A549 treated with RU486 at 1 μM for 4 hours (cell line): ENCODE data around the gene RAMP2. TPM values are rescaled to one million over a fixed set of nuclear protein-coding genes. Genes with fewer than 3 reads are reported as not detected.

Experiments used
- total RNA-seq: library from RNA; stranded (reverse); fragments of 200-300 nt; extraction: Qiagen RNA extraction; gene quantifications from 5 replicates; pipeline ENCODE4 v1.2.3, GENCODE V29; 2022; ENCODE audit warnings: low read depth

The RAMP2 gene, protein sequence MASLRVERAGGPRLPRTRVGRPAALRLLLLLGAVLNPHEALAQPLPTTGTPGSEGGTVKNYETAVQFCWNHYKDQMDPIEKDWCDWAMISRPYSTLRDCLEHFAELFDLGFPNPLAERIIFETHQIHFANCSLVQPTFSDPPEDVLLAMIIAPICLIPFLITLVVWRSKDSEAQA
- 0.65 to 1.5 TPM (median 0.76 TPM) in 5 replicates for total RNA-seq

DNA sequence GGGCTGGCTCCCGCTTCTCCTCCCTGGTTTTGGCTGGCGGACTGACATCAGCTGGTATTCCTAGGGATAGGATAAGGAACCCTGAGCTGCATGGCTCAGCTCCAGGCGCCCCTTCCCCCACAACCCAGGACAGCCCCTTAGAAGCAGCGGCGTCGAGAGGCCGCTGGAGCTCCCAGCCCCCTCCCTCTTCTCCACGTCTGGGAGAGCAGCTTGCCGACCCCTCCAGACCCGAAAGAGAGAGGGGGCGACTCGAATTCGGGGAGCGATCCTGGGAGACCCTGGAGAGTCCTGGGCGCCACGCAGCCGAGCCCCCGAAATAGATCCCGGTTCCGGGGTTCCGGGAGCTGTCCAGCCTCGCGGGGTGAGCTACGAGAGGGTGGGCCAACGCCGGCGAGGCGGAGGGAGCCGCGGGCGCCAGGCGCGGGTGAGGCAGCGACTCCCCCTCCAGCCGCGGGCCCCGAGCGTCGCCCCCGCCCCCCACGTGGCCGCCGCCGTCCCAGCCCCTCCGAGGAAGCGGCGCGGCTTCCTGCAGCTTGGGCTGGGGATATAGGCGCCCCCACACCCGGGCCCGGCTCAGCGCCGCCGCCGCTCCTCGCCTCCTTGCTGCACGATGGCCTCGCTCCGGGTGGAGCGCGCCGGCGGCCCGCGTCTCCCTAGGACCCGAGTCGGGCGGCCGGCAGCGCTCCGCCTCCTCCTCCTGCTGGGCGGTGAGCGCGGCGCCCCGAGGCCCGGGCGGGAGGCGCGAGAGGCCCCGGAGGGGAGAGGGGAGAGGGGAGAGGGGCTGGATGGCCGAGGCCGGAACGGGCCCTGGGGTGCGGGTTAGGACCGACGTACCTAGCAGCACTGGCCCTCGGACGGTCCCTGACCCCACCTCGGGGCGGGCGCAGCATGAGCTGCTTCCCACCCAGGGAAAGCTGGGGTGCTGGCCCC, at the start of gene RAMP2:
TSS of gene RAMP2 (plus strand) at position 576 of the 930 bp plus-strand sequence. CDS start at position 611, 35 bp downstream.

DNA sequence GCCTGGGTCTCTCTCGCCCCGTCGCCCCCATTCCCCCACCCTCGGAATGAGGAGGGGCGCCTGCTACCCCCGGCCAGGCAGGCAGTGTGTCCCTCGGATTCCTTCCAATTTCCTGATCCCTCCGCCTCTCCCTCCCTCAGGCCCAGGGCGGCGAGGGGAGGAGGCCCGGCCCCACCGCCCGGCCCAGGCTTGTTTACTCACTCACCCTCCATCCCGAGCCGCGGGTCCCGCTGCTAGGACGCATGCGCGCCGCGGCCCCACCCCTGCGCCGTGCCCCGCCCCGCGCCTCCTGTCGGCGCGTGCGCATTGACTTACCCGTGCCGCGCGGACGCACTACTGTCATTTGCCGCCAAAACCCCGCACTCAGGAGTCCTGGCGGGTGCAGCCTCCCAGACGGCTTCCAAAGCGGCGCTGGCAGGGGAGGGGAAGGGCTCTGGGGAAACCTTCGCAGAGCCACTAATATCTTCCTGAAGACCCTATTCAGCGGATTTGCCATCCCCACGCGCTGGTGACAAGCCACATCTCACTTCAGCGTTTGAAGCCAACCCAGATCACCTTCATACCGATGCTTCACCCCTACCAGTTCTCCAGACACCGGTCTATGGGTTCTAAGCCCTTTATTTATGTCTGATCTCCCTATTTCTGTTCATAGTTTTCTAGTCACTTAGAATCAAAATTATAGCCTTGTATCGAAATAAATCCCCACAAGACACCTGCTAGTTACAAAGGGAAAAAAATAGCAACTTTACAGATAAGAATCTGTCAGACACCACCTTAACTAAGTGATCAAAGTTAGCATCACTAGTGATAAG, 16.0 kb upstream of the RAMP2 start, which contains the start of gene EZH1:
TSS of gene EZH1 (minus strand) at position 235 of the 812 bp plus-strand sequence. CDS start 16,099 bp downstream, outside the sequence.

DNA sequence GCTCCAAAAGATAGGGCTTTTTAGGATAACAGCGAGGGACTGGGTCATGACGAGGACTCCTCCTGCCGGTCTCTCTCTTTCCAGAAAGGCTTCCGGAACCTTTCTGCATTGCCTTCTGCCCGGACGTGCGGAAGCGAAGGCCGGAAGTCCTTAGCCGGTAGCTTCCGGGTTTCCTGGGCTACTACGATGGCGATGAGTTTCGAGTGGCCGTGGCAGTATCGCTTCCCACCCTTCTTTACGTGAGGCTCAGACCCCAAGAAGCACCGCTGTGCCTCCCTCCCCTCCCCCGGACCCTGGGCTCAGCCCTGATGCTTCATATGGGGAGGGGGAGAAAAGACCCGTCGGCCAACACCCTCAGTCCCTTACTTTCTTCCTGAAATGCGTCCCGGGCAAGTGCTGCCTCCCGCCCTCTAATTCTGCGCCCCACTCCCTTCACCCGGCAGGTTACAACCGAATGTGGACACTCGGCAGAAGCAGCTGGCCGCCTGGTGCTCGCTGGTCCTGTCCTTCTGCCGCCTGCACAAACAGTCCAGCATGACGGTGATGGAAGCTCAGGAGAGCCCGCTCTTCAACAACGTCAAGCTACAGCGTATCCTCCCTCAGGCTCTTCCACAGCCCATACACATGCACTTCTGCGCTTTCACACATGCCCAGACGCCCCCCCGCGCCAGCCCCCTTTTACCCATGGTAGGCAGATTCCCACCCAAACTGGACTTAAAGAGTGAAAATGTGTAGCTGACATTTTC, 12.4 kb downstream of the RAMP2 start, which contains the start of gene VPS25:
TSS of gene VPS25 (plus strand) at position 160 of the 746 bp plus-strand sequence. CDS start at position 187, 27 bp downstream.

DNA sequence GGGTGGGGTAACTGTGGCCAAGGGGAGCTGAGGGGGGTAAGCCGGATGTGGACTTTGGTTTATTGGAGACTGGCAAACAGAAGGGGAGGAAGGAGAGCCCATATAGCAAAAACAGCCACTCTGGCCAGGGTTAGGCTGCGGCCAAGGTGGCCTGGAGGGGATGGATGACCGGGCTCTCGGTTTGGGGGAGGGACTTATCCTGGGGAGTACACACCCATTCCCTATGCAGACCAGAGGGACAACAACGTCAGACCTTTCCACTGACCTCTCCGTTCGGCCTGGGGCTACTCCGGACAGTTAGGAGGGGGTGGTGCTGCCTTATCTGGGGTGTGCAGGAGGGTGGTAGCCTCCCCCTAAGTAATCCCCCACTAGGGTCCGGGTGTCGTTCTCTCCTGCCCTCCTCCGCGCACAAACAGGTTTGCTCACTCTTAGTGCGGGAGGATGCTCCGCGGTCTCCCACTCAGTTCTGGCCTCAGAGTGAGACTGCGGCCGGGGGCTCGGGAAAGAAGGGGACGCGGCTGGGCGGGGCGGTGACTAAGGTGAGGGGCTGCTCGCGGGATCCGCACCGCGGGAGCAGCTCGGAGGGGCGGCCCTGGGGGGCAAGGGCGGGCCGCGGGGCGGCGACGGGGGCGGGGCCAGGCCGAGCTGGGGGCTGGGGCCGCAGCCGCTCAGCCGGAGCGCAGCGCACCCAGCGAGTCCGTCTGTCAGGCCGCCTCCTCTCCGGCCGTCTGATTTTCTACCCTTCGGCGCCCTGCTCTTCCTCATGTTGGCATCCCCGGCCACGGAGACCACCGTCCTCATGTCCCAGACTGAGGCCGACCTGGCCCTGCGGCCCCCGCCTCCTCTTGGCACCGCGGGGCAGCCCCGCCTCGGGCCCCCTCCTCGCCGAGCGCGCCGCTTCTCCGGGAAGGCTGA, 19.2 kb downstream of the RAMP2 start, which contains the start of gene WNK4:
TSS of gene WNK4 (plus strand) at position 675 of the 915 bp plus-strand sequence. CDS start at position 764, 89 bp downstream.

DNA sequence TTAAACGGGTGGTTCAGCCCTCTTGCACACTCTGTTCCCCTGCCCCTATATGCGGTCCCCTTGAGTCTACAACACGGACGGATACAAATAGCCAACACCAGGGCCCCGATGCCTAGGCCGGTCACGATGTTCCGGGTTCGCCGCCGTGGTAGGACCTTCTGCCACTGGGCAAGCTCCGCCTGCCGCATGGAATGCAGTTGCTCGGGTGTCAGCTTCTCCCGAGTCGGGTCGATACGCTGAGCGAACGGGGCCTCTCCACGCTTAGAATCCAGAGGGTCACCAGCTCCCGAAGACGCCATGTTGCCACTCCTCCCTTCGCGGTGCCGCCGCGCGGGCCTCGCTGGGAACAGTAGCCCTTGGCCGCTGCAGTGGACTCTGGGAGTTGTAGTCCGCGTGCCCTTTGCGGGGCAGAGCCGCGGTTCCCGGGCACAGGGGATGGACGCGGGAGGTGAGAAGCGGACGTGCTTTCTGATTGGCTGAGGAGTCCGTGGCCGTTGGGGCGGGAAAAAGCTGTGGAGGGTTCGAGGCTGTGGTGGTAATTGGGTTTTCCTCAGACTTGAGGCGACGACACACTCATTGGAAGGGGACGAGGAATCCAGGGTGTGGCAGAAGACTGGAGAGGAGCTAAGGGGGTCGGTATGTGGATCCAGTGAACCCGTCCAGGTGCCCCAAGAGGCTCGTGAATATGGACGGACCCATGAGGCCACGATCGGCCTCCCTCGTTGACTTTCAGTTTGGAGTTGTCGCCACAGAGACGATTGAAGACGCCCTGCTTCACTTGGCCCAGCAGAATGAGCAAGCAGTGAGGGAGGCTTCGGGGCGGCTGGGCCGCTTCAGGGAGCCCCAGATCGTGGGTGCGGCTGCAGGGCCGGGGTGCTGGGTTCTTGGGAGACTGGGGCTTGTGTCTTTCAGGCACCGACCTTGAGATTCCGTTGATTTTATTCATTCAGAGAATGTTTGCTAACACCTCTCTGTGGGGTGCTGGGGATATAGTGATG, 37.7 kb downstream of the RAMP2 start, which contains the start of the genes CNTD1 and COA3:
TSS of gene CNTD1 (plus strand) at position 479 of the 998 bp plus-strand sequence. CDS start at position 686, 207 bp downstream.
TSS of gene COA3 (minus strand) at position 322 of the 998 bp plus-strand sequence. CDS start at position 299, 23 bp downstream.

Other genes starting within 250 kb of the RAMP2 start
- 30.6 to 51.3 TPM (median 42.9 TPM) in 5 replicates for gene NAGLU, start 225.0 kb upstream of the RAMP2 start, total RNA-seq
- 0.74 to 1.6 TPM (median 1.2 TPM) in 5 replicates for gene HSD17B1, start 208.3 kb upstream of the RAMP2 start, total RNA-seq
- gene COASY, start 199.1 kb upstream of the RAMP2 start, total RNA-seq: 103 to 140 TPM (median 121 TPM) in 5 replicates
- gene MLX, start 194.1 kb upstream of the RAMP2 start, total RNA-seq: 52.8 to 64.7 TPM (median 57.9 TPM) in 5 replicates
- gene PSMC3IP, start 183.5 kb upstream of the RAMP2 start, total RNA-seq: 34.1 to 40.6 TPM (median 38.3 TPM) in 5 replicates
- 26.5 to 30.0 TPM (median 28.4 TPM) in 5 replicates for gene RETREG3, start 151.9 kb upstream of the RAMP2 start, total RNA-seq
- 139 to 156 TPM (median 151 TPM) in 5 replicates for gene TUBG1, start 151.5 kb upstream of the RAMP2 start, total RNA-seq
- 16.9 to 25.5 TPM (median 22.6 TPM) in 5 replicates for gene TUBG2, start 101.9 kb upstream of the RAMP2 start, total RNA-seq
- gene PLEKHH3, start 84.2 kb upstream of the RAMP2 start, total RNA-seq: 12.2 to 19.5 TPM (median 17.5 TPM) in 5 replicates
- 0.28 to 0.61 TPM (median 0.35 TPM) in 5 replicates for gene CCR10, start 79.4 kb upstream of the RAMP2 start, total RNA-seq
- gene CNTNAP1, start 78.7 kb upstream of the RAMP2 start, total RNA-seq: 4.3 to 6.5 TPM (median 5.8 TPM) in 5 replicates
- gene EZH1, start 16.2 kb upstream of the RAMP2 start, total RNA-seq: 7.2 to 13.2 TPM (median 10.2 TPM) in 5 replicates
- 124 to 132 TPM (median 125 TPM) in 5 replicates for gene VPS25, start 12.2 kb downstream of the RAMP2 start, total RNA-seq
- gene WNK4, start 19.4 kb downstream of the RAMP2 start, total RNA-seq: 0.85 to 1.7 TPM (median 1.4 TPM) in 5 replicates
- gene COA3, start 37.5 kb downstream of the RAMP2 start, total RNA-seq: 117 to 153 TPM (median 137 TPM) in 5 replicates
- gene CNTD1, start 37.6 kb downstream of the RAMP2 start, total RNA-seq: not detected in 5 replicates
- 78.7 to 105 TPM (median 81.3 TPM) in 5 replicates for gene BECN1, start 63.1 kb downstream of the RAMP2 start, total RNA-seq
- gene PSME3, start 72.2 kb downstream of the RAMP2 start, total RNA-seq: 233 to 282 TPM (median 239 TPM) in 5 replicates
- 1.4 to 2.0 TPM (median 1.9 TPM) in 5 replicates for gene AOC2, start 83.4 kb downstream of the RAMP2 start, total RNA-seq
- gene AOC3, start 90.0 kb downstream of the RAMP2 start, total RNA-seq: 0.82 to 1.6 TPM (median 1.1 TPM) in 5 replicates
- not detected in 5 replicates for gene G6PC1, start 139.6 kb downstream of the RAMP2 start, total RNA-seq
- gene AARSD1, start 203.2 kb downstream of the RAMP2 start, total RNA-seq: 50.2 to 57.9 TPM (median 52.4 TPM) in 5 replicates
- gene PTGES3L, start 218.9 kb downstream of the RAMP2 start, total RNA-seq: 0.70 to 1.6 TPM (median 1.1 TPM) in 5 replicates
- 19.2 to 22.8 TPM (median 21.6 TPM) in 5 replicates for gene RUNDC1, start 219.3 kb downstream of the RAMP2 start, total RNA-seq
- 2,797 to 3,699 TPM (median 3,171 TPM) in 5 replicates for gene RPL27, start 237.2 kb downstream of the RAMP2 start, total RNA-seq
- 15.7 to 21.2 TPM (median 17.9 TPM) in 5 replicates for gene IFI35, start 245.6 kb downstream of the RAMP2 start, total RNA-seq